Kidney tubule cell (primary cell): ENCODE results near the gene GTF3C6.
"Not testable (repeated sequence)": the region's sequence is repeated elsewhere in the genome, so short reads cannot be mapped to it uniquely, and the experiment has no call there.

Source experiments
- DNase-seq: peaks from one replicate; pipeline ENCODE4 v3.0.0-alpha.2; 2018; ENCODE audit warnings: low spot score

Gene GTF3C6

DNA sequence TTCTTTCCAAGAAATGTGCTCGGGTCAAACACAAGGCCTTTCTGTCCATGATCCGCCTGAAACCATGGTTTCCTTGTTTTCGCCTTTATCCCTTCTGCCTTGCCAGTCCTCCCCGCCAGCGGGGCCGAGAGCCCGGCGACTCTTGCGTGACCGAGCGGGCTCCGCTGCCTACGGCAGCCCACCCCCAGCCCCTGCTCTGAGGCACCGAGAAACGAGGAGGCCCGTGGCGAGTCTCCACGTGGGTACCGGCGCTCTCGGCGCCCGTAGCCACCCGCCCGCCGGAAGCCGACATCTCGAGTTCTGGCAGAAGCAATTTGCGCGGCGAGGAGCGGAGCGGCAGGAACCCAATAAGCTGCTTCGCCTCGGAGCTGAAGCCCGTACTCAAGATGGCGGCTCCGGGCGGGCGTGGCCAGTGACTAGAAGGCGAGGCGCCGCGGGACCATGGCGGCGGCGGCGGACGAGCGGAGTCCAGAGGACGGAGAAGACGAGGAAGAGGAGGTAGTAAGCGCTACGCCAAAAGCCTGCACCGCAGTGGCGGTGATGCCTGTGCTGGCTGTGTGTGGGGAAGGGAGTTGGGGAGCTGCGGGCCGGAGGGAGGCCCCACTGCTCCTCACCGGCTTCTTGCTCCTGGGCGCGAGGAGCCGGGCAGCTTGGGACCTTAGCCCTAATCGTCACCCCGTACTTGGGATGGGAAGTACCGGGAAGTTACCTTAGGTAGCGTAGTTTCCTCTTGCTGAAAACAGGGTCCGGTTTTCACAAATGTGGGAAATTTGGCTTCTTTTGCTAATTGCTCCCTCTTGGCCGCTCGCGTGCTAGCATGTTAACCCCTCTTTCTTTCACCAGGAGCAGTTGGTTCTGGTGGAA lies at the start of gene GTF3C6:
TSS of gene GTF3C6 (plus strand) at position 378 of the 864 bp plus-strand sequence. CDS start at position 442, 64 bp downstream.
- DNase-seq: peak; percentile 96

- no peak for DNase-seq
These were observed 27.7 kb upstream of the GTF3C6 start for GRCh38 chr6:110930781-110931180.

- DNase-seq: no peak
These were observed 24.6 kb upstream of the GTF3C6 start for GRCh38 chr6:110933912-110934311.

- DNase-seq: no peak
These were observed 24.1 kb upstream of the GTF3C6 start for GRCh38 chr6:110934381-110934898.

GRCh38 chr6:110935171-110935570 lies 23.3 kb upstream of the GTF3C6 start:
- DNase-seq: no peak

DNA sequence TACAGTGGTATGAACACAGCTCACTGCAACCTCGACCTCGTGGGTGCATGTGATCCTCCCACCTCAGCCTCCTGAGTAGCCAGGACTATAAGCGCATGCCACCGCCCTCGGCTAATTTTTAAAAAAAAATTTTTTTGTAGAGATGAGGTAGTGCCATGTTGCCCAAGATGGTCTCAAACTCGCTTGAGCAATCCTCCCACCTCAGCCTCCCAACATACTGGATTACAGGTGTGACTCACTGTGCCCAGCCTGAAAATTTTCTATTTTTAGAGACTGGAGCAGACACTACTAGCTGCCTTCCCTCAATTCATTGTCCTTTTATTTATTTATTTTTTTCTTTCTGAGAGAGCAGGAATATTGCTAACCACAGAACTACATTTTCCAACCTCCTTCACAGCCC lies 20.3 kb upstream of the GTF3C6 start:
- DNase-seq: peak; percentile 50

DNA sequence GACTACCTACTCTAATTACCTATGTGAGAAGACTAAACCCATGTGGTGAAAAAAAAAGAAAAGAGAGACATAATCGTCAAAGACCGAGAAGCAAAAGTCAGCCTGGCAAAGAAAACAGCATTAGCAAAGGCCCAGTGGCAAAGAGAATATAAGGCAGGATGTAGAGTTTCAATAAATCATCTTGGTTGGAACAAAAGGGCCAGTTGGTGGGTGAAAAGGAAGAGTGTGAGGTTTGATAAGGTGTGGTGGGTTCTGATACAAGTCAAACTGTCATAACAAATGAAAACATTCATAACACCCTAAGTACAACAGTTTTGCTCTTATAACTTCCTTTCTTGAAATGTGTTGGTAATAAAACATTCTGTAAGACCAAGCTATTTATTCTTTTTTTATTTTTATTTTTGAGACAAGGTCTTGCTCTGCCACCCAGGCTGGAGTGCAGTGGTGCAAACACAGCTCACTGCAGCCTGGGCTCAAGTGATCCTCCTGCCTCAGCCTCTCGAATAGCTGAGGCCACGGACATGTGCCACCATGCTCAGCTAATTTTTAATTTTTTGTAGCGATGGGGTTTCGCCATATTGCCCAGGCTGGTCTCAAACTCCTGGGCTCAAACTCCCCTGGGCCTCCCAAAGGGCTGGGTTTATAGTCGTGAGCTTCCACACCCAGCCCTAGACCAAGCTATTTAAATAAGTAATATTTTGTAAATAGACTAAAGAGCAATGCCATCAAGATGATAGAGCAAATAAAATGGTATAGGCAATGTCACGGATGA lies 18.9 kb upstream of the GTF3C6 start:
- DNase-seq: no peak

GRCh38 chr6:110944681-110945151 lies 13.8 kb upstream of the GTF3C6 start:
- DNase-seq: peak; percentile 98

DNA sequence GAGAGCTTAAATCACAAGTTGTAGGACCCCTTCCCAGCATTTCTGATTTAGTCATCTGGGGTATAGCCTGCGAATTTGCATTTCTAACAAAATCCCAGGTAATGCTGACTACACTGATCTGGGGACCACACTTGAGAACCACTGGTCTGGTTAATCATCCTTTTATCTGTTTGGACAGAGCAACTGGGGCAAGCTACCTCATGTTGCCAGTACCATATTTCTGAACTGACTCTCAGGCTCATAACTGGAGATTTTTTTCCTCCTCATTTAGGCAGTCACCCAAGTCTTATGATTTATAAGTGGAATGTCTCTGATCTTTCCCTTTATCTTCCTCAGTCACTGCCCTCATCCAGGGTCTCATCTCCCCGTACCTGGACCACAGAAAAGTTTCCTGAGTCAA lies 12.0 kb upstream of the GTF3C6 start:
- DNase-seq: no peak

- DNase-seq: no peak
These were observed 8.7 kb upstream of the GTF3C6 start for GRCh38 chr6:110949679-110950285.

DNA sequence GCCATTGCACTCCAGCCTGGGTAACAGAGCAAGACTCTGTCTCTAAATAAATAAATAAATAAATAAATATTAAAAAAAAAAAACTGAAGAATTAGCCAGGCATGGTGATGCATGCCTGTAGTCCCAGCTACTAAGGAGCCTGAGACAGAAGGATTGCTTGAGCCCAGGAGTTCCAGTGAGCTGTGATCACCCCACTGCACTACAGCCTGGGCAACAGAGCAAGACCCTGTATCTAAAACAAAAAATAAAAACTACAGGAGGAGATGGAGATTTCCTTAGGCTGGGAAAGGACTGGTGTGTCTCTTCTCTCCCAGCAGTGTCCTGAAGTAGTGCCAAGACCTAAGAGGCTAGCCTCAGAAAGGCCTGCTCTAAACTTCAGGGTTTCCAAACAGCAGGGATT lies 8.1 kb upstream of the GTF3C6 start:
- no peak for DNase-seq

- no peak for DNase-seq
These were observed 7.5 kb upstream of the GTF3C6 start for GRCh38 chr6:110951008-110951407.

- DNase-seq: peak; percentile 96
These were observed 6.3 kb upstream of the GTF3C6 start for GRCh38 chr6:110951986-110952794.

GRCh38 chr6:110953633-110954303 lies 4.7 kb upstream of the GTF3C6 start:
- no peak for DNase-seq

GRCh38 chr6:110960014-110960390 lies 1.5 kb downstream of the GTF3C6 start:
- DNase-seq: no peak

- not testable (repeated sequence) for DNase-seq
These were observed 4.1 kb downstream of the GTF3C6 start for GRCh38 chr6:110962636-110963035.

DNA sequence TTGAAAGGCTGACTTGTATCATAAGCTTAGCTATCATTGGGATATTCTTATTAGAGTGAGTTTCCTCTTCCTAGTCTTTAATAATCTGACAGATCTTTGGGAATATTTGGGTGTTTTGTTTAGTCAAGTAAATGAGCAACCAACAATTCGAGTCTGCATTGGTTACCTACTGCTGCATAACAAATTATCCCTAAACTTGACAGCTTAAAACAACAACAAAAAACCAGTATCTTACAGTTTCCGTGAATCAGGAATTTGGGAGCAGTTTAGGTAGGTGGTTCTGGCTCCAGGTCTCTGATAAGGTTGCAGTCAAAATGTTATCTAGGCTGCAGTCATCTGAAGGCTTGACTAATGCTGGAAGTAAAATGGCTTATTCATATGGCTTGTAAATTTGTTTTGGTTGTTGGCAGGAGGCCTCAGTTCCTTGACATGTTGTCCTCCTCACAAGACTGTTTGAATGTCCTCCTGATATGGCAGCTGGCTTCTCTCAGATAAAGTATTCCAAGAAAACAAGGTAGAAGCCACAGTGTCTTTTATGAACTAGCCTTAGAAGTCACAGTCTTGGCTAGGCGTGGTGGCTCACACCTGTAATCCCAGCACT lies 7.2 kb downstream of the GTF3C6 start:
- no peak for DNase-seq

GRCh38 chr6:110968661-110969060 lies 10.2 kb downstream of the GTF3C6 start:
- not testable (repeated sequence) for DNase-seq

DNA sequence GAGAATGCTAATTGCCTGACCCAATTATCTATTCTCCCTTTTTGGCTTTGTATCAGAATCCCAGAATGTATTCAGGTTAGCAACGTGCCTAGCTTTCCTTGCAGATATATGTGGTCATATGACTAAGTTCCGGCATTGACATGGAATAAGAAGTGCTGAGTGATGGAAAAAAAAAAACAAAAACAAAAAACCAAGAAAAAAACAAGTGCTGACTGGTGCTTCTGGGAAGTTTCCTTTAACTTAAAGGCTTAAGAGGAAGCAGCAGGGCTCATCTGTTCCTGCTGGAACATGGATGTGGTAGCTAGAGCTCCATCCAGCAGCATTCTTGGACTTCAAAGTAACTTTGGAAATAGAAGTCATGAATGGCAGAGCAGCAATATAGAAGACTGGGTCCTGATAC lies 13.0 kb downstream of the GTF3C6 start:
- DNase-seq: no peak

- no peak for DNase-seq
These were observed 18.1 kb downstream of the GTF3C6 start for GRCh38 chr6:110976575-110976974.
